ENCODE measurements around the gene A3GALT2.

GRCh38 chr1:33294071-33295010 lies 26.6 kb downstream of the A3GALT2 start:
- no peak for TF ChIP-seq CTCF (conservative IDR thresholded peaks at IDR 0.05; ENCODE audit: low read length)
- no peak for TF ChIP-seq EZH2phosphoT487 (IDR thresholded peaks at IDR 0.05; ENCODE audit: borderline replicate concordance)
